ENCODE measurements around the gene USP22. TPM values are rescaled to one million over a fixed set of nuclear protein-coding genes. Genes with fewer than 3 reads are reported as not detected.

Gene USP22
- total RNA-seq, 4 donors from 2014 or later = 120 to 258 (median 143) TPM

- intact Hi-C loops (cut with DNase I; ENCODE audit: low total_unique reads) (no loop called here), in situ Hi-C loops (cut with MboI; ENCODE audit: low sequenced_read_pairs in 4 of 4) (no loop called here)
- no peak for DNase-seq
Observed at GRCh38 chr17:21005367-21005766, 37.4 kb downstream of the USP22 start.

GRCh38 chr17:21004016-21004930, 38.5 kb downstream of the USP22 start:
- Histone ChIP-seq H3K27me3 (no peaks in the 10 kb centered on the region), H3K4me1 (peaks cover 27 to 29% of the 10 kb centered on the region in 2 donors)

More at GRCh38 chr17:21005367-21005766, 37.4 kb downstream of the USP22 start:
- Histone ChIP-seq H3K4me1 (peaks cover 17 to 18% of the 10 kb centered on the region in 2 donors), H3K36me3 (peaks cover 2 to 87% of the 10 kb centered on the region in 2 donors), H3K27me3 (no peaks in the 10 kb centered on the region), H3K9me3 (no peaks in the 10 kb centered on the region), H3K4me3 (no peak overlapping the region), H3K27ac (peak overlapping the region in 2 of 4 donors; percentile 35 to 57)
- TF ChIP-seq CTCF (IDR thresholded peaks at IDR 0.05 in 4 of 5, conservative IDR thresholded peaks at IDR 0.05 in 1 of 5) (no peak), POLR2A (IDR thresholded peaks at IDR 0.05) (no peak)
- ATAC-seq = no peak

GRCh38 chr17:21003007-21003621, 39.7 kb downstream of the USP22 start:
- in situ Hi-C loops (cut with MboI; ENCODE audit: low sequenced_read_pairs in 4 of 4) = no loop called here
- Histone ChIP-seq H3K27ac (peak overlapping the region in 1 of 4 donors; percentile 47), H3K36me3 (peaks cover 2 to 64% of the 10 kb centered on the region in 2 donors), H3K9me3 (no peaks in the 10 kb centered on the region), H3K4me3 (no peak overlapping the region), H3K4me1 (peaks cover 39% of the 10 kb centered on the region in 2 donors), H3K27me3 (no peaks in the 10 kb centered on the region)
- intact Hi-C loops (cut with DNase I; ENCODE audit: low total_unique reads) = loop anchor here (5.0 kb wide), 1 partner anchor 39 kb away; the partner anchor contains the start of gene USP22
- no peak for ATAC-seq
- DNase-seq = no peak
- TF ChIP-seq CTCF (IDR thresholded peaks at IDR 0.05 in 4 of 5, conservative IDR thresholded peaks at IDR 0.05 in 1 of 5) (no peak), POLR2A (IDR thresholded peaks at IDR 0.05) (no peak)

More at GRCh38 chr17:21004016-21004930, 38.5 kb downstream of the USP22 start:
- peaks cover 2 to 76% of the 10 kb centered on the region in 2 donors for H3K36me3 ChIP-seq
- peak overlapping the region in 1 of 4 donors; percentile 33 for H3K27ac ChIP-seq
- no peak overlapping the region for H3K4me3 ChIP-seq
- intact Hi-C loops (cut with DNase I; ENCODE audit: low total_unique reads) (loop anchor here (5.0 kb wide), 1 partner anchor 38 kb away; the partner anchor contains the start of gene USP22), in situ Hi-C loops (cut with MboI; ENCODE audit: low sequenced_read_pairs in 4 of 4) (no loop called here)
- no peaks in the 10 kb centered on the region for H3K9me3 ChIP-seq
- ATAC-seq (no peak), DNase-seq (no peak)
- TF ChIP-seq POLR2A (IDR thresholded peaks at IDR 0.05) (no peak), CTCF (IDR thresholded peaks at IDR 0.05 in 4 of 5, conservative IDR thresholded peaks at IDR 0.05 in 1 of 5) (no peak)

- in situ Hi-C loops (cut with MboI; ENCODE audit: low sequenced_read_pairs in 4 of 4) (no loop called here), intact Hi-C loops (cut with DNase I; ENCODE audit: low total_unique reads) (loop anchor here (5.0 kb wide), 1 partner anchor 40 kb away; the partner anchor contains the start of gene USP22)
- Histone ChIP-seq H3K4me1 (peaks cover 40 to 44% of the 10 kb centered on the region in 2 donors), H3K9me3 (no peaks in the 10 kb centered on the region), H3K27ac (peak overlapping the region in 3 of 4 donors; percentile 59 to 83 (median 75)), H3K4me3 (no peak overlapping the region), H3K27me3 (no peaks in the 10 kb centered on the region), H3K36me3 (peaks cover 0 to 58% of the 10 kb centered on the region in 2 donors)
- no peak for DNase-seq
- no peak for ATAC-seq
- TF ChIP-seq POLR2A (IDR thresholded peaks at IDR 0.05) (no peak), CTCF (IDR thresholded peaks at IDR 0.05 in 4 of 5, conservative IDR thresholded peaks at IDR 0.05 in 1 of 5) (no peak)
Observed at GRCh38 chr17:21002309-21003006, 40.4 kb downstream of the USP22 start.

All from gastrocnemius medialis (tissue), 4 donors.